ENCODE measurements around the gene MFSD12.
"Not testable (repeated sequence)": the region's sequence is repeated elsewhere in the genome, so short reads cannot be mapped to it uniquely, and the experiment has no call there.

Gene MFSD12

GRCh38 chr19:3509566-3509989 is 47.8 kb downstream of the MFSD12 start:
- no peak overlapping the region for H3K4me3 ChIP-seq (ENCODE audit: low read length)
- peak; percentile 24 for DNase-seq (ENCODE audit: low read depth)
- no peak for TF ChIP-seq CTCF (conservative IDR thresholded peaks at IDR 0.05; ENCODE audit: low read depth, low read length)

- no peak overlapping the region for H3K4me3 ChIP-seq (ENCODE audit: low read length)
- TF ChIP-seq CTCF (conservative IDR thresholded peaks at IDR 0.05; ENCODE audit: low read depth, low read length) = no peak
- DNase-seq (ENCODE audit: low read depth) = no peak
Measured at GRCh38 chr19:3508771-3509535, 48.4 kb downstream of the MFSD12 start.

- DNase-seq (ENCODE audit: low read depth); H3K4me3 ChIP-seq (ENCODE audit: low read length): not testable (repeated sequence)
Measured at GRCh38 chr19:3508121-3508661, 49.2 kb downstream of the MFSD12 start.

- TF ChIP-seq CTCF (conservative IDR thresholded peaks at IDR 0.05; ENCODE audit: low read depth, low read length) = no peak
- DNase-seq (ENCODE audit: low read depth) = no peak
- peak overlapping the region; percentile 82 for H3K4me3 ChIP-seq (ENCODE audit: low read length)
Measured at GRCh38 chr19:3507371-3508120, 49.8 kb downstream of the MFSD12 start.

GRCh38 chr19:3506384-3507340 is 50.7 kb downstream of the MFSD12 start:
- no peak for DNase-seq (ENCODE audit: low read depth)
- peak overlapping the region; percentile 82 for H3K4me3 ChIP-seq (ENCODE audit: low read length)
- no peak for TF ChIP-seq CTCF (conservative IDR thresholded peaks at IDR 0.05; ENCODE audit: low read depth, low read length)

GRCh38 chr19:3505598-3506383 is 51.6 kb downstream of the MFSD12 start, which contains the start of gene FZR1:
Gene FZR1, plus strand, starts transcription at chr19:3506311. Its CDS starts 16,679 bp downstream, at chr19:3522990.
- TF ChIP-seq CTCF (conservative IDR thresholded peaks at IDR 0.05; ENCODE audit: low read depth, low read length) = no peak
- peak within 1 kb of the TSS; percentile 82 for H3K4me3 ChIP-seq (ENCODE audit: low read length)
- peak; percentile 89 for DNase-seq (ENCODE audit: low read depth)

Data from retinal pigment epithelial cell (primary cell).